Measurements from ENCODE around the gene ANTXRL. TPM values are rescaled to one million over a fixed set of nuclear protein-coding genes. Genes with fewer than 3 reads are reported as not detected.
"Not testable (repeated sequence)": the region's sequence is repeated elsewhere in the genome, so short reads cannot be mapped to it uniquely, and the experiment has no call there.

ANTXRL gene
- 0.48 TPM for total RNA-seq (ENCODE audit: insufficient read depth, low replicate concordance)

DNA sequence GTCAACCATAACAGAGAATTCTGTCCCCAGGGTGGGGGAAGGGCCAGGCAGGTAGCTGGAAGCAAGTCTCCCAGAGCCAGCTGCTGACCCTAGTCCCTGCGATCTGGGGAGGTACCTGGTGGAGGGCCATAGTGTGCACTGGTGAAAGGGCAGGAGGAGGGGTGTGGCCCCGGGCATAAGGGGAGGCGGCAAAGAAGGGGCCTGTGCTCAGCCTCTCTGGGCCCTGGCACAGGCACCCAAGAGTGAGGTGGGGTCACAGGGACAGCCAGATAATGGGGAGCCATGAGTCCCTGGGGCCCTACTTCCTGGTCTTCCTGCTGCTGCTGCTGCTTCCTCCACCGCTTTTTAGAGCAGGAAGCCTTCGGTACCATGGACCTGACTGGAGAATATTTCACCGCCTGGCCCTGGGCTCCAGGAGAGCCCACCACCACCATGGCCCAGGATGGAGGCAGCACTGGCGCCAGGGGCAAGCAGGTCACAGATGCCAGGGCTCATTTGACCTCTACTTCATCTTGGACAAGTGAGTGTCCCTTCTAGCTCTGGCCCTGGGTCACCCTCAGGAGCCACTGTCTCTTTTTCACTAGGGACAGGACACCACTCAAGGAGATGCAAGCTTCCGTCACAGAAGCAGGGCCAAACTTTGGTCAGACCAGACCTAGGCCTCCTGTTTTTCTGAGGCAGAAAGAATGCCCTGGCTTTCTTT, at the start of gene ANTXRL:
Gene ANTXRL, plus strand, starts transcription at position 7 of the 703 bp plus-strand sequence. Its CDS starts 266 bp downstream, at position 273.
- DNase-seq (ENCODE audit: low spot score): no peak

DNA sequence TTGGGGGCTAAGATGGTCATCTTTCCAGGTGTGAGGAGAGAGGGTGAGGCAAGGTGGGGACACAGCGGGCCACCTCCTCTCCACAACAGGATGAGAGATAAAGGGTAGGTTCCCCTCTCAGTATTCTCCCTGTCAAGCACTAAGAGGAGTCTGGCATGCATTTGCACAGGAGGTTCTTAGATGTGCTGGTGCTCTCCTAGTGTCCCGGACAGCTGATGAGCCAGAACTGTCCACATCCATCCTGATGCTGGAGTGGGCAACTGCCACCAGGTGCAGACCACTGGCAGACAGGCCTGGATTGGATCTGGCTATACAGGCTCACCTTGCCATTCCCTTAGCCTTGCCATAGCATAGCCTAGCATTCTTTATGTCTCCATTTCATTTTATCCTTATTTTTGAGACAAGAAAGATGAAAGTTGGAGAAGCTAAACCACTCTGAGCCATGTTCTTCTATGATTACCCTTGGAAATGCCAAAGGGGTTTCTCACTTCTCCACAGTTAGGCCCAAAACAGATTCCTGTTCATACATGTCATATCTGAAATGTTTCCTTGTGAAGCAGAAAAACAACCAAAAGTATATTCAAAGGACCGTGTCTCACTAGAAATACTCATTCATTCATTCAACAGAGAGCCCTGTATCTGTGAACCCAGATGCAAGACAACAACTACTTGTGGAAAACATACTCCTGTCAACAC, 48.8 kb upstream of the ANTXRL start:
- no peak for DNase-seq (ENCODE audit: low spot score)

GRCh38 chr10:46239247-46239646, 47.5 kb upstream of the ANTXRL start:
- no peak for DNase-seq (ENCODE audit: low spot score)

- DNase-seq (ENCODE audit: low spot score): no peak
These were observed 46.7 kb upstream of the ANTXRL start for GRCh38 chr10:46239993-46240683.

DNA sequence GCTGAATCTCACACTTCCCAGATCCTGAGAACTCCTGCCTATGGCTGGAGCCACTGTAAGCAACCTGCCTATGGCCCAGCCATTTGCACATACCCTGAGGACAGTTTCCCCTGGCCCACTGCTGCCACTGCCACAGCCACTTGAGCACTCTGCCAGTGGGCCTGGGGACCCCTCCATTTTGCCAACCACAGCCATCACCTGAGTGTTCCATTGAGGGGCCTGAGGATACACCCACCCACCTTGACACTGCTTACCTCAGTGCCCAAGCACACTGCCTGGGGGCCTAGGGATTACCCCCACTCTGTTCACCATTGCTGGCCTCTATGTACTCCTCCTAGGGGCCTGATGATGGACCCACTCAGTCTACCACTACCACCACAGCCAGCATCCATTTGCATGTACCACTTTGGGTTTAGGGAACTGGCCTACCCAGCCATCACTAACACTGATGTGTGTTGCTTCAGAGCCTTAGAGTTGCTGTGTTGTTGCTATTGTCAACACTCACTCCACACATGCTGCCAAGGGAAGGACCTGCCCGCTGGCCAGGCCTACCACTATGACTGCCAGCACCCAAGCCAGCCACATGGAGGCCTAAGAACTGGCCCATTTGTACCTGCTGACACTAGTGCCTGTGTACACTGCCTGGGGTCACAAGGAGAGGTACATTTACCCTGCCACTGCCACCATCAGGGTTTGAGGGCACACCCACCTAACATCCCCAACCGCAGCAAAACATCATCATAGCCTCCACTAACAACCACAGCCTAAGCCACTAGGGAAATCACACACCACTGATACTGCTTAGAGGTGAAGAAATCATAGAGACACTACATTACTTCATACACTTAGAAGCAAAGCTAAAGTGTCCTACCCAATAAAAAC, 45.9 kb upstream of the ANTXRL start:
- no peak for DNase-seq (ENCODE audit: low spot score)

DNA sequence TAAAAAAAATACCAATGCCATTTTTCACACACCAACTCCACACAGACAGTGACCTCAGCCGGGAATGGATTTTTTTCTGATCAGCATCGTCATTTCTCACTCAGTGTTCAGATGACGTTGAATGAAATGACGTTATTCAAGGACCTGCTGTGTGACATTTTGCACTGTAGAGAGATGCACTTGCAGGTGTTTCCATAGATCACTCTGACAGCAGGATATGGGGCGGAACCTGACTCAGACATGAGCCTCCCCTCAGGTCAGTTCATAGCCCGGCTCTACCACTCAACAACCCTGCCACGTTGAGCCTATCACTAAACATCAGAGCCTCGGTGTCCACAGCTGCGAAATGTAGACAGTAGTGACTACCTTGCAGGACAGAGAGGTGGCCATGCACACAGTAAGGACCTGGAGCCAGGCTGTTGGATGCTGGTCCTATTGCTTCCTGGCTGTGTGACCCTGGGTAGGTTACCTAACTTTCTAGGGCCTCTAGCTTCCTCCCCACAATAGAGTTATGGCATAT, 41.4 kb upstream of the ANTXRL start:
- DNase-seq (ENCODE audit: low spot score): no peak

- not testable (repeated sequence) for DNase-seq (ENCODE audit: low spot score)
These were observed 40.2 kb upstream of the ANTXRL start for GRCh38 chr10:46246400-46247180.

DNA sequence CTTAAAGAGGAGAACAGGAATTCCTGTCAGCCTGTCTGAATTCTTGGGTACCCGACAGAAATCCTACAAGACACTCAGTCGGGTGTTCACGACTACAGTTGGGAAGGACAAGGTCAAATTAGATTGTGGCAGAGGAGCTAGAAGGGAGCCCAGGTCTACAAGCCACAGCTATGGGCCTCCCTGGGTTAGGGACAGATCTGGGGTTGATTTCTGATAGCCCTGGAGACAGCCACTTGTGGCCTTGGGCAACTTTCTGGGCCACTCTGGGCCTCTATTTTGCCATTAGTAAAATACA, 39.7 kb upstream of the ANTXRL start:
- DNase-seq (ENCODE audit: low spot score): no peak

GRCh38 chr10:46247808-46248569, 38.8 kb upstream of the ANTXRL start:
- DNase-seq (ENCODE audit: low spot score): no peak

DNA sequence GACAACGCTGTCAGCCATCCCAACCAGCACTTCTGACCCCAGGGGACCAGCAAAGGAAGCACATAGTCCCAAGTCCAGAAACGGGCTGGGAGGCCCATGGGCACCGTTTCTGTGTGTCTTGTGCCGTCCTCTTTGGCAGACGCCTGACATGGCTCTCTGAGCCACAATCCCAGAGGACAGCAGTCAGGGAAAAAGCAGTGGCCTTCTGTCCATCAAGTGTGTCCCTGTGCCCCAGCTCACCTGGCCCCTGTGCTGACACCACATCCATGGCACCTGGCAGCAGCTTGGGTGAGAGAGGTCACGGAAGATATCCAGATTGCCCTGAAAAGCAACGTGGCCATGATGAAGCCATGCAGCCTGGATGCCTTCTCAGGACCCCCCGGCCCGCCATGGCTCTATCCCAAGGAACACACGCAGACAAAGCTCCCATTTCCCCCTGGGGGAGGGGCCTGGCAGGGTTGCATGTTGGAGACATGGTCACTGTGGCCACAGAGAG, 38.1 kb upstream of the ANTXRL start:
- DNase-seq (ENCODE audit: low spot score): no peak

GRCh38 chr10:46249617-46250344, 37.0 kb upstream of the ANTXRL start:
- not testable (repeated sequence) for DNase-seq (ENCODE audit: low spot score)

DNA sequence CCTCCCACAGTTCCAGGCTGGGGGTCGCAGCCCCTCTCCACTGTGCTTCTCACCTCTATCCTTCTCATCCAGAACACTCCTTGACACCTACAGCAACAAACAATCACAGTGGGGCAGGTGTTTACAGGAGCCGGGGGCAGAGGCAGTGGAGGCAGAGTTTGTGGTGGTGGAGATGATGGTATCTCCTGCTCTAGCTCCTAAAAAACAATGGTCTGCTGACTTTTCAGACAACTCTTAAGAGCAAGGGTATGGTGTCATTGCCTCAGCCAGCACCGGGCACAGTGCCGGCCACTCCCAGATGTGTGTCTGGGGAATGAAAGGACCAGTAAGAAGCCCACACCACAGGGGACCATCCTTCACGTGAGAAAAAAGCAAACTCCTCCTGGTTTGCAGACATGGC, 36.3 kb upstream of the ANTXRL start:
- DNase-seq (ENCODE audit: low spot score): no peak

DNA sequence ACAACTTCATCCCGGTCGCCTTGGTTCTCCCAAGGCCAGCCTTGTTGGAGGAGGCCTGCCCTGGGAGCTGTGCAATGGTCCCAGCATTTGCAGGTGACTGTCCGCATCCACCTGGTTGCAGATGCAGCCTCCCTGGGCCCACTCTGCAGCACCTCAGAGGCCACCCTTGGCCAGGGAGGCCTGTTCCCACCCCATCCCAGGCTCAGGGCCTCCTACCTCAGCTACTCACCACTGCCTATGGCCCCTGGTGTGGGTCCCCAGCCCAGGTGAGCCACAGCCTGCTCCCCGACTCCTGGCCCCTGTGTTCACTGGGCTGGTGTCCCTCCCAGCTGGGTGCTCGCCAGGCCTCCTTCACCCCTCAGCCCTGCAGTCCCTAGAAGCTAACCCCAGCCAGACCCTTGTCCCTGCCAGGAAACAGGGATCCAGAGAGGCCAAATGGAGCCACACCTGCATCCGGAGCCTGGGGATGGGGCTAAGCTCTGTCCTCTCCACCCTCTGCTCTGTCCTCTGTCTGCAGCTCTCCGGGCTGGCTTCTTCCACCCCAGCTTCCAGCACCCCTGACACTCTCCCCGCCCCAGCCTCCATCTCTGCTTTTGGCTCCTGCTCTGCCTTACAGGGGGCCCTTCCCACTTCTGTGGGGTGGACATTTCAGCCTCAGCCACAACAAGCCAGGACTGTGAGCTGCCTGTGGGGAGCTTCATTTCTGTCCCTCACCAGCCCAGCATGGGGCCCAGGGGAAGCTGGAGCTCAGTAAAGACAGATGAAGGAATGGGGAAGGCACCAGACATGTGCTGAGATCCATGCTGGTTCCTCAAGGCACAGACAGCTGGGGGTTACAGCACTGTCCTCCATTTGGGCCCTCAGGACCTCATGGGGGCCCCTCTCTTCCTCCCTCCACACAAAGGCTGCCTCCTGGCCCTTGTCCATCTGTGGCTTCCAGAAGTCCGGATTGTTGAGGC, 35.6 kb upstream of the ANTXRL start:
- DNase-seq (ENCODE audit: low spot score): no peak

GRCh38 chr10:46251857-46252847, 34.6 kb upstream of the ANTXRL start:
- no peak for DNase-seq (ENCODE audit: low spot score)

DNA sequence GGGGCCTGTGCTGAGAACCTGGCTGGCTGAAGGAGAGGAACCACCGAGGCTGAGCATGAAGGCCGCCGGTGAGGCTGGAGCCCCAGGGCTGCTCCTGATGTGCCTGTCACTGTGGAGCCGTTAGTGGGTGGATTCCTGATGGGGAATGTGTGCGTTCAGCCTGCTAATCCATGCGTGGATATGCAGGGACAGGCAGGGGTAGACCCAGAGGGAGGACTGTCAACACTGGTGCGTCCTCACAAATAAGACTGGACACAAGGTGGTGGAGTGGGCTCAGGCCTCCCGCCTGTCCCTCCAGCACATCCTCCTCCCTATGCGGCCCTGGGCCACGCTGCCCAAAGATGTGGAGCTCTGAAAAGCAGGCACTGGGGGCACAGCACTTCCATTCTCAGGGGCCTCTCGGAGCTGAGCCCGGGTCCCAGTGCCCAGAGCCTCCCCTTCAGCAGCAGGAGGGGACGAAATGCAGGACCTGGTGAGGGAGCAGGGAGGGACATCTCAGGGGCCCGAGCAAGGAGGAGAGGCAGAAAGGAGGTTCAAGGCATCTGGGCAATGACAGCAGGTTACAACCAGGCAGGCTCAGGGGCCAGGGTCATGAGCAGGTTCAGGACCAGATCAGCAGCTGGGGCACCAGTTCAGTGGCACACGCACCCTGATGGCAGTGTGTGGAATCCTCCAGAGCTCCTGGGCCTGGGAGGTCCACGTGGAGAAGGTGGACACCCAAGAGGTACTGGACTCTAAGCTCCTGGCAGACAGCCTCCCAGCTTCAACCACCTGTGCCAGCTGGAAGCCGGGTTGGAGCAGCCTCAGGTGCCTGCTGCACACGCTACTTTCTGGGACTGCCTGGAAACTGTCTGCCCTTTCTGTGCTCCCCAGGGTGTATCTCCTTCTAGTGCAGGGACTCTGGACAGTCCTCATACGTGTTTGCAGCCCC, 33.5 kb upstream of the ANTXRL start:
- DNase-seq (ENCODE audit: low spot score): no peak

- DNase-seq (ENCODE audit: low spot score): no peak
These were observed 32.8 kb upstream of the ANTXRL start for GRCh38 chr10:46254007-46254383.

Data from umbilical cord (tissue), 2 donors.